H1 (cell line): ENCODE measurements around the gene SOBP. TPM values are rescaled to one million over a fixed set of nuclear protein-coding genes. Genes with fewer than 3 reads are reported as not detected.

Experiments
- CTCF ChIA-PET: fragments of 300-600 bp; sonication (Branson Sonifier 250); formaldehyde crosslinking; loops from one replicate; lab custom pipeline; 2021; ENCODE audit not compliant: partially characterized antibody; lab: Charles Lee
- POLR2A ChIA-PET: fragments of 300-600 bp; sonication (Branson Sonifier 250); formaldehyde crosslinking; loops from one replicate; lab custom pipeline; 2021; ENCODE audit warnings: inconsistent platforms; ENCODE audit not compliant: partially characterized antibody; lab: Charles Lee
- DNase-seq, 2 experiments: peaks; one replicate each; pipeline versions ENCODE4 v3.0.0 to v3.0.0-alpha.2; 2010 to 2022; ENCODE audit warnings: low spot score in 2 of 2, low read depth in 1 of 2, mixed read lengths in 1 of 2
- FAIRE-seq: peaks from 2 replicates; lab custom pipeline; 2011; peaks lifted over from hg19 to GRCh38; lab: Jason Lieb, UNC
- H2AFZ ChIP-seq: 2 replicates; pipeline ENCODE4 v1.8.1; 2012; ENCODE audit warnings: low read length, inconsistent platforms
- H2AK5ac ChIP-seq: 2 replicates; pipeline ENCODE4 v1.6.1; 2013; ENCODE audit warnings: low read depth, low read length
- H2BK120ac ChIP-seq: replicated peaks from 2 replicates; pipeline ENCODE3; 2013; ENCODE audit warnings: low read depth, low read length, inconsistent platforms
- H2BK12ac ChIP-seq: 2 replicates; pipeline ENCODE4 v1.6.1; 2013; ENCODE audit warnings: low read depth, low read length
- H2BK15ac ChIP-seq: 2 replicates; pipeline ENCODE4 v1.6.1; 2013; ENCODE audit warnings: low read length
- H2BK20ac ChIP-seq: 2 replicates; pipeline ENCODE4 v1.6.1; 2013; ENCODE audit warnings: low read length
- H2BK5ac ChIP-seq: 2 replicates; pipeline ENCODE4 v1.6.1; 2013; ENCODE audit warnings: low read depth, low read length
- H3K14ac ChIP-seq: 2 replicates; pipeline ENCODE4 v1.6.1; 2013; ENCODE audit warnings: inconsistent platforms; ENCODE audit not compliant: insufficient read length
- H3K18ac ChIP-seq: 2 replicates; pipeline ENCODE4 v1.6.1; 2013; ENCODE audit warnings: low read length; ENCODE audit errors: extremely low read depth
- H3K23ac ChIP-seq: 2 replicates; pipeline ENCODE4 v1.6.1; 2013; ENCODE audit warnings: inconsistent platforms; ENCODE audit not compliant: insufficient read length
- H3K23me2 ChIP-seq: 2 replicates; pipeline ENCODE4 v1.6.1; 2013; ENCODE audit warnings: low read depth, low read length
- H3K27ac ChIP-seq: 2 replicates; pipeline ENCODE4 v1.6.1; 2011; ENCODE audit warnings: low read depth, low read length, inconsistent platforms
- H3K27me3 ChIP-seq, 4 experiments: replicated peaks in 1 of 4; 1 replicate in 1 of 4; 2 replicates in 3 of 4; pipeline versions ENCODE4 v1.6.1 to v1.8.1; 2011 to 2013; ENCODE audit warnings: low read length in 3 of 4, mild to moderate bottlenecking in 3 of 4, inconsistent platforms in 2 of 4, mixed read lengths in 2 of 4, moderate library complexity in 1 of 4; ENCODE audit not compliant: control insufficient read depth in 3 of 4, insufficient read depth in 3 of 4; ENCODE audit errors: extremely low read depth in 1 of 4
- H3K36me3 ChIP-seq, 4 experiments: 2 replicates each; pipeline versions ENCODE4 v1.6.1 to v1.8.1; 2011 to 2013; ENCODE audit warnings: mild to moderate bottlenecking in 4 of 4, low read length in 3 of 4, moderate library complexity in 2 of 4, control low read depth in 1 of 4, inconsistent platforms in 1 of 4; ENCODE audit not compliant: insufficient read depth in 4 of 4, control insufficient read depth in 2 of 4
- H3K4ac ChIP-seq: replicated peaks from 2 replicates; pipeline ENCODE3; 2013; ENCODE audit warnings: low read length, low read depth, mixed read lengths, inconsistent platforms; ENCODE audit not compliant: insufficient read length
- H3K4me1 ChIP-seq, 4 experiments: replicated peaks in 1 of 4; 1 replicate in 1 of 4; 2 replicates in 3 of 4; pipeline versions ENCODE4 v1.6.1 to v1.8.1; 2011 to 2013; ENCODE audit warnings: low read length in 3 of 4, inconsistent platforms in 2 of 4, mixed read lengths in 1 of 4; ENCODE audit not compliant: insufficient read depth in 4 of 4, control insufficient read depth in 3 of 4
- H3K4me2 ChIP-seq, 2 experiments: 2 replicates each; pipeline versions ENCODE4 v1.6.1 to v1.8.1; 2011 to 2013; ENCODE audit warnings: low read depth in 2 of 2, low read length in 2 of 2, control low read depth in 1 of 2, inconsistent platforms in 1 of 2, mild to moderate bottlenecking in 1 of 2; ENCODE audit not compliant: insufficient read depth in 1 of 2
- H3K4me3 ChIP-seq, 4 experiments: fragments of 200-600, 300-600 bp in 1 of 4; sonication (generic), shearing (Covaris generic), sonication (Bioruptor Twin) in 1 of 4; 2 replicates each; pipeline versions ENCODE4 v1.5.1 to v1.8.1; 2011 to 2016; ENCODE audit warnings: low read length in 4 of 4, low read depth in 3 of 4, control low read depth in 2 of 4, inconsistent platforms in 2 of 4, mild to moderate bottlenecking in 2 of 4, mixed read lengths in 1 of 4, moderate library complexity in 1 of 4; ENCODE audit not compliant: insufficient read depth in 2 of 4; ENCODE audit errors: extremely low read depth in 1 of 4
- H3K56ac ChIP-seq: replicated peaks from 2 replicates; pipeline ENCODE3; 2013; ENCODE audit warnings: low read depth, mild to moderate bottlenecking, mixed read lengths, low read length, inconsistent platforms; ENCODE audit not compliant: insufficient read length
- H3K79me1 ChIP-seq: 2 replicates; pipeline ENCODE4 v1.6.1; 2013; ENCODE audit warnings: low read depth, low read length, control low read depth
- H3K79me2 ChIP-seq, 2 experiments: 2 replicates each; pipeline versions ENCODE4 v1.6.1 to v1.8.1; 2012 to 2013; ENCODE audit warnings: low read length in 2 of 2, mild to moderate bottlenecking in 2 of 2, inconsistent platforms in 1 of 2; ENCODE audit not compliant: insufficient read depth in 2 of 2, control insufficient read depth in 1 of 2
- H3K9ac ChIP-seq, 4 experiments: replicated peaks in 1 of 4; 1 replicate in 1 of 4; 2 replicates in 3 of 4; pipeline versions ENCODE4 v1.6.1 to v1.8.1; 2011 to 2013; ENCODE audit warnings: low read depth in 3 of 4, low read length in 3 of 4, control low read depth in 2 of 4, mild to moderate bottlenecking in 2 of 4, moderate library complexity in 2 of 4, inconsistent platforms in 1 of 4; ENCODE audit errors: extremely low read depth in 1 of 4
- H3K9me3 ChIP-seq, 2 experiments: 2 replicates each; pipeline versions ENCODE4 v1.6.1 to v1.8.1; 2012 to 2013; ENCODE audit warnings: mild to moderate bottlenecking in 2 of 2, moderate library complexity in 2 of 2, control low read depth in 1 of 2, inconsistent platforms in 1 of 2, low read depth in 1 of 2, low read length in 1 of 2, mixed read lengths in 1 of 2; ENCODE audit not compliant: insufficient read depth in 2 of 2
- H4K20me1 ChIP-seq, 2 experiments: replicated peaks in 1 of 2; 2 replicates each; pipeline versions ENCODE3 to v1.8.1; 2011 to 2013; ENCODE audit warnings: inconsistent platforms in 2 of 2, low read length in 2 of 2, mild to moderate bottlenecking in 1 of 2; ENCODE audit not compliant: insufficient read depth in 2 of 2, control insufficient read depth in 1 of 2
- H4K5ac ChIP-seq: 2 replicates; pipeline ENCODE4 v1.6.1; 2013; ENCODE audit warnings: low read length, low read depth, mixed read lengths, inconsistent platforms; ENCODE audit not compliant: insufficient read length
- H4K8ac ChIP-seq: 2 replicates; pipeline ENCODE4 v1.8.0; 2013; ENCODE audit warnings: mild to moderate bottlenecking, moderate library complexity, low read length, inconsistent platforms; ENCODE audit not compliant: insufficient read depth; ENCODE audit errors: extremely low read depth
- H4K91ac ChIP-seq: replicated peaks from 2 replicates; pipeline ENCODE3; 2013; ENCODE audit warnings: low read length, mixed read lengths, inconsistent platforms; ENCODE audit not compliant: insufficient read length
- RNF2 ChIP-seq: fragments of 200-900, 300-1000 bp; sonication (generic); IDR thresholded peaks from 2 replicates; pipeline ENCODE4 v1.7.1; 2016; ENCODE audit warnings: borderline replicate concordance, low read depth, mild to moderate bottlenecking, antibody characterized with exemption, low read length; ENCODE audit not compliant: poor library complexity, severe bottlenecking; ENCODE audit errors: missing control alignments
- TAF7 ChIP-seq: optimal IDR thresholded peaks from 2 replicates; pipeline ENCODE3; 2011; ENCODE audit warnings: low read depth, mild to moderate bottlenecking, inconsistent platforms, low read length, moderate library complexity, borderline replicate concordance
- WGBS, 2 experiments: shearing (Covaris generic) in 1 of 2; methylation state at CpG; one replicate each; pipeline versions ENCODE4 v1.1.6 to v1.1.7; 2013 to 2015; ENCODE audit warnings: low lambda C conversion rate in 2 of 2, mixed read lengths in 2 of 2, inconsistent platforms in 1 of 2, low coverage in 1 of 2, missing lambda C conversion rate in 1 of 2; ENCODE audit not compliant: insufficient replicate concordance in 2 of 2, insufficient coverage in 1 of 2, insufficient read length in 1 of 2; ENCODE audit errors: extremely low coverage in 1 of 2, missing lambda C conversion rate in 1 of 2; 5-methylcytosine and 5-hydroxymethylcytosine counted together
- polyA plus RNA-seq, 7 experiments: library from polyadenylated mRNA; depleted of rRNA in 3 of 7; stranded (reverse) in 5 of 7; unstranded in 2 of 7; fragments of >200 nt in 5 of 7; fragments of 200-250 nt in 2 of 7; gene quantifications; 1 replicate in 5 of 7; 2 replicates in 1 of 7; 4 replicates in 1 of 7; pipeline versions ENCODE4 v1.2.1 to v1.2.3, GENCODE V29; 2011 to 2013; ENCODE audit warnings: missing spikeins in 2 of 7, mixed read lengths in 2 of 7
- total RNA-seq: library from RNA; stranded (reverse); fragmentation: NEBNext Ultra II Directional; extraction: Animal tissue kit (Norgen Biotek cat#: 25700); gene quantifications from 2 replicates; pipeline ENCODE4 v1.2.1, GENCODE V29; 2021

SOBP gene
- total and polyA plus RNA-seq, 2 of the 8 experiments (the other 6 are each of a cell fraction or from before 2014, with no cell fraction given) = 0.45 to 6.2 TPM

- Histone ChIP-seq H3K4ac (no peak overlapping the region), H4K8ac (no peak overlapping the region), H3K27ac (no peak overlapping the region), H2BK120ac (no peak overlapping the region), H3K9me3 (no peaks in the 10 kb centered on the region), H3K4me2 (no peak overlapping the region), H4K20me1 (no peaks in the 10 kb centered on the region), H3K18ac (no peak overlapping the region), H3K14ac (no peak overlapping the region), H3K27me3 (no peaks in the 10 kb centered on the region), H3K56ac (no peak overlapping the region), H2BK15ac (no peak overlapping the region), H2AK5ac (no peak overlapping the region), H3K4me3 (no peak overlapping the region), H3K36me3 (no peaks in the 10 kb centered on the region), H4K91ac (no peak overlapping the region), H3K79me1 (no peaks in the 10 kb centered on the region), H2BK5ac (no peak overlapping the region), H3K9ac (no peak overlapping the region), H2BK20ac (no peak overlapping the region), H2BK12ac (no peak overlapping the region), H3K4me1 (no peaks in the 10 kb centered on the region), H3K23ac (no peak overlapping the region), H3K23me2 (no peaks in the 10 kb centered on the region), H3K79me2 (no peaks in the 10 kb centered on the region), H4K5ac (no peak overlapping the region), H2AFZ (no peak overlapping the region)
- FAIRE-seq = no peak
- no peak for DNase-seq
- CTCF ChIA-PET = interaction anchor here (1.0 to 1.7 kb wide), 2 partner anchors 10 to 14 kb away, joined by 3 to 11 read pairs; no protein-coding TSS in a partner anchor
- WGBS, 2 experiments = 89% methylated on average over 1 of the region's 1 CpG; no CpG with 5 or more reads in 1 of the 2 experiments
- POLR2A ChIA-PET = interaction anchor here (0.8 kb wide), 1 partner anchor 14 kb away, joined by 3 read pairs; no protein-coding TSS in a partner anchor
- TF ChIP-seq TAF7 = no peak
- no peak for TF ChIP-seq RNF2
These were observed 151.2 kb downstream of the SOBP start for GRCh38 chr6:107641071-107641470.
